ENCODE measurements around the gene UTP14C.

UTP14C gene

GRCh38 chr13:52003541-52003940 lies 20.9 kb upstream of the UTP14C start:
- TF ChIP-seq CTCF (IDR thresholded peaks at IDR 0.05; ENCODE audit: extremely low read depth, missing control alignments), result no peak
- no peak for DNase-seq (ENCODE audit: low spot score)

GRCh38 chr13:52004511-52005170 lies 19.9 kb upstream of the UTP14C start:
- no peak for DNase-seq (ENCODE audit: low spot score)
- TF ChIP-seq CTCF (IDR thresholded peaks at IDR 0.05; ENCODE audit: extremely low read depth, missing control alignments), result no peak

- DNase-seq (ENCODE audit: low spot score), result no peak
- no peak for TF ChIP-seq CTCF (IDR thresholded peaks at IDR 0.05; ENCODE audit: extremely low read depth, missing control alignments)
These were observed 18.5 kb upstream of the UTP14C start for GRCh38 chr13:52005841-52006522.

GRCh38 chr13:52006523-52007245 lies 17.8 kb upstream of the UTP14C start:
- TF ChIP-seq CTCF (IDR thresholded peaks at IDR 0.05; ENCODE audit: extremely low read depth, missing control alignments), result no peak

GRCh38 chr13:52009946-52010345 lies 14.5 kb upstream of the UTP14C start:
- no peak for DNase-seq (ENCODE audit: low spot score)
- no peak for TF ChIP-seq CTCF (IDR thresholded peaks at IDR 0.05; ENCODE audit: extremely low read depth, missing control alignments)

More at GRCh38 chr13:52006523-52007245, 17.8 kb upstream of the UTP14C start:
- DNase-seq (ENCODE audit: low spot score), result no peak

- peak; percentile 30 for DNase-seq (ENCODE audit: low spot score)
- TF ChIP-seq CTCF (IDR thresholded peaks at IDR 0.05; ENCODE audit: extremely low read depth, missing control alignments), result no peak
These were observed 13.4 kb upstream of the UTP14C start, which contains the start of gene ATP7B for GRCh38 chr13:52010890-52011631. Gene ATP7B (minus strand): TSS chr13:52011450. CDS start chr13:52011337, 113 bp downstream.

Measured in GM20000 (cell line).